DMS79 treated with DMSO at 0.1 percent for 48 hours (cell line): ENCODE results near the gene PRKAR1A.
"Not testable (repeated sequence)": the region's sequence is repeated elsewhere in the genome, so short reads cannot be mapped to it uniquely, and the experiment has no call there.

ENCODE experiments used
- DNase-seq: peaks from one replicate; lab custom pipeline; 2025; lab: John Stamatoyannopoulos, UW

Gene PRKAR1A

DNA sequence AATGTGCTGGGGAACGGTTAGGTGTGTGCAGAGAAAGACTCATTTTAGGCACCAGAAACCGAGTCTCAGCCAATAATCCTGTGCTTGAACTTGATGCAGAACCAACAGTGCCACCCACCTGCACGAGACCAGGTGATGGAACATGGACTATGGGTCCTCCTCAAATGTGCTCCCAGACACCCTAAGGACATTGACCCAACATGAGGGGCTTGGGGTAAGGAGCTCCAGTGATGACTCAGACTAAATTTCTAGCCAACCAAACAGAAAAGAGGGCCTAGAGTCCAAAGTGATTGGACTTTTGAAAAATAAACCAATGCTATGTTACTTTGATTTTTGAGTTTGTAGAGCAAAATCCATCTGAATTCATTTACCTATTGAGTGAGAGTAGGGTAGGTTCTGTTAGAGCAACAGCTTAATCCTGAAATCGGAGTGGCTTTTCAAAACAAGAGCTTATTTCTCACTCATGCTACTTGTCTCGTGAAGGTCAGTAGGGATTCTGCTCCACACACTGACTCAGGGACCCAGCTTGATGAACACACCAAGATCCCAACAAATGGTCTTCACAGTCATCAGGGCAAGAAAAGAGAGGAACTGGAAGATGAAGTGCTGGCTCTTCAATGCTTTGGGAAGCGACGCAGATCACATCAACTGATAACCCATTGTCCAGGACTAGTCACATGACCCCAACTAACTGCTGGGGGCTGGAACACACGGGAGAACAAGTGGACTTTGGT lies 67.1 kb downstream of the PRKAR1A start:
- no peak for DNase-seq

DNA sequence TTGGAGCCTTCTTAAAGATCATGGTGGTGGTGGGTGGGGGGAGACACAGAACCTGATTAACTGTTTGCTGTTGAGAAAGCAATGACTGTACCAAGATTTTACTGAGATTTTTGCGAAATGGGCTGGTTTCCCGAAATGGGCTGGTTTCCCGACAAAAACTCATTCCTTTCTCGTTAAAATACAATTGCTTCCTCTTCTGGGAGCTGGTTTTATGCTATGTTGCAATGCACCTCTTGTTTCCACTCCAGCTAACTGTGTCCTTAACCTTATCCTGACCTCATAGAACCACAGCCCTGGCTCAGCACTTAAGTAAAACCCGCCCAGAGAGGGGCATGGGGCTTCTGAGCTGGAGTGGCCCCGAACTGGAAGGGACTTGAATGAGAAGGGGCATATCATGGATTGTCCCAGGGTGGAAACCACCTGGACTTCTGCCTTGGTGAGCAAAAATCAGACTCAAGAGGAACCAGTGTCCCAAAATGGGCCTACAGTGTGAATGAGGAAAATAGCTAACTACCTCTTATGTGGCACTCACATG lies 68.1 kb downstream of the PRKAR1A start:
- peak; percentile 12 for DNase-seq

- DNase-seq: no peak
Observed at GRCh38 chr17:68581863-68582645, 69.8 kb downstream of the PRKAR1A start.

DNA sequence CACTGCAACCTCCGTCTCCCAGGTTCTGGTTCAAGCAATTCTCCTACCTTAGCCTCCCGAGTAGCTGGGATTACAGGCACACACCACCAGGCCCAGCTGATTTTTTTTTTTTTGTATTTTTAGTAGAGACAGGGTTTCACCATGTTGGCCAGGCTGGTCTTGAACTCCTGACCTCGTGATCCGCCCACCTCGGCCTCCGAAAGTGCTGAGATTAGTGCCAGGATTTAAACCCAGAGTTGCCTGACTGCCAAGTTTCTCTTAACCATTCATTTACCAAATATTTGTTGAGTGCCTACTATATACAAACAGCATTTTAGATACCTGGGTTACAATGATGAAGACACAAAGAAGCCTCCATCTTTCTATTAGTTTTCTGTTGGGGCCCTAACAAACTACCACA lies 70.6 kb downstream of the PRKAR1A start:
- not testable (repeated sequence) for DNase-seq

DNA sequence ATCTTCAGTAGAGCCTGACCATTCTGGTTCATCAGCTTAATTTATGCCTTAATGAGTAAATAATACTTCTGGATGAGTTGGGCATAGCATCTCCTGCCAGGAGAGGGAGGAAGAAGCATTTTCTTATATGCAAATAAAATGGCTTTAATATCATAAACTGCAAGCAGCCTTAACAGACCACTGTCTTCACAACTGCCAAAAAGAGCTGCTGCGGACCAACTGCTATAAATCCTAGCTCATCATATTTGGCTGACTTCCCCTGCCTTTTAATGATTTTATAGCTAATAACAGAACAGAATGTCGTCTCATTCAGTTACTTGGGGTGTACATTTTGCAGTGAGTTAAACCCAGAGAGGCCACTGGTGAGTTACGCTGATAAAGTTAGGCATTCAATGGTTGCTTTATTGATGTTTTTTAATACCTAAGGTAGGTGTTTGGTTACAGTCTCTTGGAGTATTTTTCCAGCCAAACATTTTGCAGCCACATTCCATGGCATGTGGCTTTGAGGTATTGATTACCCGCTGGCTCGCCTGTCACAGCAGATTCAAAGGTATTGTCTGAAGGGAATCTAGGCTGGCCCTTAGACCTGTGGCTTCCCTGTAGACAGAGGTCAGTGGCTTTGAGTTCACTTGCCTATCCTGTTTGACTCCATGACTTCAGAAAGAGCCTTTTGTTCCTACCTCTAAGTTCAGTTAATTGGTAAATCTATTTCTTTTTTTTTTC lies 72.5 kb downstream of the PRKAR1A start:
- no peak for DNase-seq

DNA sequence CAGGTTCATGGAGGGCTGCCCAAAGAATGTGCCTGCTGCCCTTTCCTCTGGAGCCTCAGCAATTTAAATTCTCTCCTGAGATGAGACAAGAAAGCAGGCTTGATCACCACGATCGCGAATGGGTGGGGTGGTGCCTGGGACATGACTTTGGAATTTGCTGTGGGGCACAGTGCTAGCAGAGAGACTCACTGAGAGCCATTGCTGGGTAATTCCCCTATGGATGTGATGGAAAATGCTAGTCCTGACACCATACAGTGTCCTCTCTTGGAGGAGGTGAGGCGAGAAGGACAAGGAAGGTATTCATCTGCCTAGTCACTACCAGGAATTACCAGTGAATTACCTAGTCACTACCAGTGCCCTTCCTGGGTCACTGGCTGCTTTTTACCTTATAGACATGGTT lies 73.4 kb downstream of the PRKAR1A start:
- DNase-seq: no peak

- no peak for DNase-seq
Observed at GRCh38 chr17:68587026-68587425, 74.8 kb downstream of the PRKAR1A start.

DNA sequence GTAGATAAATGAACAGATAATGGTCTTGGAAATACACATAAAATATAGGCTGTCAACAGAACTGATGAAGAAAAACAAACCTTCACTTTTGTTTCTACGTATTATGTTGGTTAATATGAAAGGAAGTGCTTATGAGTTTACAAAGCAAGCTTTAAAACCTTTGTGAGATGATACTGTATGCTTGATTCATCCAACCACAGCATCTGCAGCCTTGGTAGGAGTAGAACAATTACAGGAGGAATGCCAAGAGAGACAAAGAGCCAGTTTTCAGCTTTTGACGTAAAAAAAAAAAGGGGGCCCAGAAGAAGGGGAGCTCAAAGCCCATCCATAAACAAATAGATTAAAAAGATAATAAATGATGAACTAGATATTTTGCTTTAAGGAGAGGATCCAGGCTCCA lies 75.6 kb downstream of the PRKAR1A start:
- DNase-seq: no peak

DNA sequence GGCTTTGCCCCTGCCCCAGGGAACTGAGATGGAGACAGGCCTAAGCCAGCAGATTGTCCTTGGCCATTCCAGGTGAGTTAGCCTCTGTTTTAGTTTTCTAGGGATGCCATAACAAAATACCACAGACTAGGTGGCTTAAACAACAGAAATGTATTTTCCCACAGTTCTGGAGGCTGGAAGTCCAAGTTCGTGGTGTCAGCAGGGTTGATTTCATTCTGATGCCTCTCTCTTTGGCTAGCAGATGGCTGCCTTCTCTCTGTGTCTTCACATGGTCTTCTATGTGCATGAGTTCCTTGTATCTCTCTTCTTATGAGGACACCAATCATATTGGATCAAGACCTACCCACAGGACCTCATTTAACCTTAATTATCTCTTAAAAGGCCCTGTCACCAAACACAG lies 76.1 kb downstream of the PRKAR1A start:
- no peak for DNase-seq

DNA sequence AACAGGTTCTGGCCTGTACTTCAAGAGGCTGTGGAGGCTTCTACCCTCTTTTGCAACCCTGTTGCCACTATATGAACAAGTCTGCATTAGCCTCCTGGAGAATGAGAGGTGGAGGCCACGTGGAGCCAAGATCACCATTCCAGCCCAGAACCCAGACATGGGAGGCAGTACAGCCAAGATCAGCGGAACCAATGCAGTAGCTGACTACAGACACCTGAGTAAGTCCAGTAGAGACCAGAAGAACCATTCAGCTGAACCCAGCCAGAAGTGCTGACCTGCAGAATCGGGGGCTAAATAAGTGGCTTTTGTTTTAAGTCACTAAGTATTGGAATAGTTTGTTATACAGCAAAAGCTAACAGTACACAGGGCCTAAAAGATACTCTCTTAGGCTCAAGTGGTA lies 76.9 kb downstream of the PRKAR1A start:
- no peak for DNase-seq

GRCh38 chr17:68591583-68591982 lies 79.4 kb downstream of the PRKAR1A start:
- DNase-seq: no peak

GRCh38 chr17:68592009-68592408 lies 79.8 kb downstream of the PRKAR1A start:
- no peak for DNase-seq

- peak; percentile 75 for DNase-seq
Observed at GRCh38 chr17:68592682-68593641, 80.7 kb downstream of the PRKAR1A start.

DNA sequence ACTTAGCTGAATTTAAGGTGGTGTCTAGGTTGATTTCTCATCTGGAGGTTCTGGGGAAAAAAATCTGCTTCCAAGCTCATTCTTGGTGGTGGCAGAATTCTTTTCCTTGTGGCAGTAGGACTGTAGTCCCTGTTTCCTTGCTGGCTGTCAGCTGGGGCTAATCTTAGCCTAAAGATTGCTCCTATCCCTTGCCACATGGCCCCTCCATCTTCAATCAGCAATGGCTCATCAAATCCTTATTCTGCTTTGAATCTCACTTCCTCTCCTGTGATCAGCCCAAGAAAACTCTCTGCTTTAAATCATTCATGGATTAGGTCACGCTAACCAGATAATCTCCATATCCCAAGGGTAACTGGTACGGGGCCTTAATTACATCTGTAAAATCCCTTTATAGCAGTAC lies 82.3 kb downstream of the PRKAR1A start:
- DNase-seq: no peak

- no peak for DNase-seq
Observed at GRCh38 chr17:68595496-68595895, 83.3 kb downstream of the PRKAR1A start.

GRCh38 chr17:68595986-68596385 lies 83.8 kb downstream of the PRKAR1A start:
- DNase-seq: no peak

GRCh38 chr17:68596411-68596945 lies 84.2 kb downstream of the PRKAR1A start:
- no peak for DNase-seq

DNA sequence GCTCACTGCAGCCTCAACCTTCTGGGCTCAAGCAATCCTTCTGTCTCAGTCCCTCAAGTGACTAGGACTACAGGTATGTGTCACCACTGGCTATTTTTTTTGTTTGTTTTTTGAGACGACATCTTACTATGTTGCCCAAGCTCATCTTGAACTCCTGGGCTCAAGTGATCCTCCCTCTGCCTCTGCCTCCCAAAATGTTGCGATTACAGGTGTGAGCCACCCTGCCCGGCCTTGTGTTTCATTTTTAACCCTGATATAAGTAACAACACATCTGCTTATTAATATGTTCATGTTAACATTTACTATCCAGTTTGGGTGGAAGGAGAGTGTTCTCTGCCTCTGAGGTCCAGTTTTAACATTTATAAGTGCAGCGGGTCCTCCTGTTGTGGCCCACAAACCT lies 85.8 kb downstream of the PRKAR1A start:
- DNase-seq: no peak

DNA sequence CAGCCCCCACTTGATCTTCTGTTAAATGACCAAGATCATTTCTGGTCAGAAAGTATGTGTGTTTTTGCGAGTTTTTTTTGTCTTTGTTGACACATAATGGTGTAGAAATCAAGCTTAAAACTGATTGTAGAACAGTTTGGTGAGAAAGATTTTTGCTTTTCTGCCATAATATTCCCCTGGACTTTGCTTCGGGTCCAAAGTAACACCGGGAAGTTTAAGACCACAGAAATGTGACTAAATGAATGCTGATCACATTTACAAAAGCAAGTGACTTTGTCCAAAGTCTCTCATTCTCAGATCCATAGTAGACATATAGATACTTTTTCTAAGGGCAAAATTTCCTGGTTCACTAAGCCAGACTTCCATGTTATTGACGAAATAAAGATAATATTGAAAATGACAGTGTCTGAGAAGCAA lies 86.3 kb downstream of the PRKAR1A start:
- no peak for DNase-seq

DNA sequence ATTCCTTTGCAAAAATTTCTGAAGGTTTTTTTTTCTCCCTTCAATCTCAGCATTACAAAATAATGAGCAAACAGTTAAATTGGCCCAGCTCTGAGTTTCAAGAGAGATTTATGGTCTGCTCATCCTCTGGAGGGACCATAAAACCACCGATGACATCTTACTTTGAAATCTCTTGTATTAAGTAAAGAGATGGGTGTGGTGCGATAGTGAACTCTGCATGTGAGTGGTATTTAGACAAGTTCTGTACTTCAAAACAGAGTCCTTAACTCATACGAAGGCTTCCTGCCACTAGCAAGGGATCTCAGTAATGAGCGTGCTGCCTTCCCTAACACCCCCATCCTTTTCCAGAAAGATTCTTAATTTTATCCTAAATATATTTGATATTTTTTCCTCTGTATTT lies 86.9 kb downstream of the PRKAR1A start:
- no peak for DNase-seq

DNA sequence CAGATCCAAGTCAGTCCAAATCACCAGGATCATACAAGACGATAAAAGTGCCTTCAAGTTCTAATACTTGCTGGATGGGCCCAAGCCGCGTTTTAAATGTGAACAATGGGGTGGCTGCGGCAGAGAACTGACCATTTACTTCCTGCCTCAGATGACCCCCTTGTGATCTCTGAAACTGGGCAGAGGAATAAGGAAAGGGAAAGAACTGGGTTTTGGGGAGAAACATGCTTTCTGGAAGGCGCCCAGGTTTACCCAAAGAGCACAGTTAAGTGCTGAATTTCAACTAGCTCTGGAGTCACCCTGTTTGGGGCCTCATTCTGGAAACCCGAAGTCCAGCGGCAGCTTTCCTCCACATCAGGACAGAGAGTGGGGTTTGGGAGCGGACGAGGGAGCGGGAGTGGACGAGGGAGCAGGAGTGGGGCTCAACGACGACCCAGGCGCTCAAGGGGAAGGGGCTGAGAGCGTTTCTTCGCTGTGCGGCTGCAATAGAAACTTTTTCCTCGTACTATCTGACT lies 87.4 kb downstream of the PRKAR1A start:
- DNase-seq: no peak
